Ishikawa (cell line): Measurements from ENCODE around the gene ITPR1.

ENCODE experiments used
- CEBPB ChIP-seq: IDR thresholded peaks from 2 replicates; pipeline ENCODE4 v1.6.1; 2012
- CREB1 ChIP-seq: IDR thresholded peaks from 2 replicates; pipeline ENCODE4 v1.6.1; 2012; ENCODE audit warnings: low read depth
- EGR1 ChIP-seq: IDR thresholded peaks from 2 replicates; pipeline ENCODE4 v1.6.1; 2012
- EP300 ChIP-seq: IDR thresholded peaks from 2 replicates; pipeline ENCODE4 v1.6.1; 2012; ENCODE audit warnings: borderline replicate concordance
- FOXM1 ChIP-seq: IDR thresholded peaks from 2 replicates; pipeline ENCODE4 v1.6.1; 2012; ENCODE audit warnings: low read depth, borderline replicate concordance
- MAX ChIP-seq: IDR thresholded peaks from 2 replicates; pipeline ENCODE4 v1.6.1; 2012
- NFIC ChIP-seq: IDR thresholded peaks from 2 replicates; pipeline ENCODE4 v1.6.1; 2012
- RAD21 ChIP-seq: IDR thresholded peaks from 2 replicates; pipeline ENCODE4 v1.6.1; 2012; ENCODE audit warnings: low read depth
- REST ChIP-seq: IDR thresholded peaks from 2 replicates; pipeline ENCODE4 v1.6.1; 2012; ENCODE audit warnings: low read depth, mild to moderate bottlenecking
- TAF1 ChIP-seq: IDR thresholded peaks from 2 replicates; pipeline ENCODE4 v1.6.1; 2012; ENCODE audit warnings: low read depth, mild to moderate bottlenecking
- TCF12 ChIP-seq: IDR thresholded peaks from 2 replicates; pipeline ENCODE4 v1.6.1; 2012; ENCODE audit warnings: low read depth
- TEAD4 ChIP-seq: IDR thresholded peaks from 2 replicates; pipeline ENCODE4 v1.6.1; 2012
- USF1 ChIP-seq: IDR thresholded peaks from 2 replicates; pipeline ENCODE4 v1.6.1; 2012
- YY1 ChIP-seq: IDR thresholded peaks from 2 replicates; pipeline ENCODE4 v1.6.1; 2012; ENCODE audit warnings: low read depth
- ZBTB7A ChIP-seq: IDR thresholded peaks from 2 replicates; pipeline ENCODE4 v1.6.1; 2012; ENCODE audit warnings: low read depth

Gene ITPR1

GRCh38 chr3:4774531-4774930 is 281.4 kb downstream of the ITPR1 start:
- no peak for TF ChIP-seq EP300

GRCh38 chr3:4776399-4776979 is 283.3 kb downstream of the ITPR1 start:
- TF ChIP-seq NFIC (no peak), REST (no peak), USF1 (no peak), ZBTB7A (no peak), TEAD4 (no peak), TAF1 (no peak), YY1 (no peak)

- TF ChIP-seq RAD21 (no peak), ZBTB7A (no peak), YY1 (no peak), MAX (no peak), TCF12 (no peak), CREB1 (no peak), REST (no peak), EGR1 (no peak), EP300 (no peak), USF1 (no peak), CEBPB (no peak), NFIC (no peak), TAF1 (no peak), FOXM1 (no peak), TEAD4 (no peak)
These were observed 283.9 kb downstream of the ITPR1 start for GRCh38 chr3:4776980-4777581.

GRCh38 chr3:4778119-4778518 is 285.0 kb downstream of the ITPR1 start:
- TF ChIP-seq EGR1 (no peak), TCF12 (no peak), ZBTB7A (no peak), YY1 (no peak), TEAD4 (no peak), TAF1 (no peak), FOXM1 (no peak), CEBPB (no peak), CREB1 (no peak), USF1 (no peak), EP300 (no peak), MAX (no peak), REST (no peak), NFIC (no peak), RAD21 (no peak)
